H1 (cell line): ENCODE results near the gene MAN1A2.

Experiments
- BRCA1 ChIP-seq: IDR thresholded peaks from 2 replicates; pipeline ENCODE4 v1.6.1; 2012; ENCODE audit warnings: low read depth, low read length, improper control_type of control experiment
- CHD1 ChIP-seq: IDR thresholded peaks from 2 replicates; pipeline ENCODE4 v1.6.1; 2012; ENCODE audit warnings: low read depth, low read length, improper control_type of control experiment
- CTCF ChIP-seq, 3 experiments: IDR thresholded peaks; 1 replicate in 2 of 3; 2 replicates in 1 of 3; pipeline versions ENCODE4 v1.5.1 to v1.6.1; 2011; ENCODE audit warnings: low read length in 3 of 3, mild to moderate bottlenecking in 3 of 3, inconsistent platforms in 2 of 3, low read depth in 1 of 3, moderate library complexity in 1 of 3; ENCODE audit not compliant: insufficient read depth in 1 of 3; ENCODE audit errors: control extremely low read depth in 1 of 3
- EP300 ChIP-seq, 2 experiments: IDR thresholded peaks; 1 replicate in 1 of 2; 2 replicates in 1 of 2; pipeline ENCODE4 v1.6.1; 2011 to 2012; ENCODE audit warnings: low read depth in 2 of 2, low read length in 2 of 2, mild to moderate bottlenecking in 2 of 2, borderline replicate concordance in 1 of 2, inconsistent platforms in 1 of 2, moderate library complexity in 1 of 2
- PHF8 ChIP-seq: fragments of 200-600 bp; sonication (generic); conservative IDR thresholded peaks from 2 replicates; pipeline ENCODE4 v1.7.1; 2012; ENCODE audit warnings: low read depth, mild to moderate bottlenecking, inconsistent platforms, low read length, moderate library complexity
- TF ChIP-seq, protein P1 (sequence below): IDR thresholded peaks from 2 replicates; pipeline ENCODE4 v1.6.1; 2012; ENCODE audit warnings: inconsistent platforms

DNA sequence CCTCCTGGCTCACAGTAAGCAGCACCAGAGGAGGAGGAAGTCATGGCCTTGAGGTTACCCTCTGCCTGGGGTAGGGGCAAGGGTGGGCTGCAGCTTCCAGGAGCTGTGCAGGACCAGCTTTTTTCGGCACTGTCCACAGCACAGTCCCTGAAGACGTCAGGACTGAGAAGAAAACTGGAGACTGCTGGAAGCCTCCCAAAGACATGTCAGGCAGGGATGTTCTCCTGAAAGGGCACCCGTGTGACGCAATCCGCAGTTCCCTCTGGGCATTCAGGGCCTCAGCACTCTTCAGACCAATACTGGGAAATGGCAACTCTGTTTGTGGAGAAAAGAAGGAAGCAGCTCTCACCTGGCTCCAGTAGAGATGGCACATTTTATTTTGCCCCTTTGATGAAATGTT, 173.8 kb downstream of the MAN1A2 start:
- no peak for TF ChIP-seq CHD1
- no peak for TF ChIP-seq CTCF (IDR thresholded peaks at IDR 0.05; ENCODE audit: control extremely low read depth in 1 of 3, insufficient read depth in 1 of 3, low read depth in 1 of 3, low read length in 3 of 3)
- TF ChIP-seq PHF8: no peak
- TF ChIP-seq EP300 (IDR thresholded peaks at IDR 0.05; ENCODE audit: borderline replicate concordance in 1 of 2, low read depth in 2 of 2, low read length in 2 of 2): no peak
- TF ChIP-seq BRCA1: no peak
- TF ChIP-seq, protein P1, sequence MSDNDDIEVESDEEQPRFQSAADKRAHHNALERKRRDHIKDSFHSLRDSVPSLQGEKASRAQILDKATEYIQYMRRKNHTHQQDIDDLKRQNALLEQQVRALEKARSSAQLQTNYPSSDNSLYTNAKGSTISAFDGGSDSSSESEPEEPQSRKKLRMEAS: no peak
